GM18499 (cell line): ENCODE results near the gene OPRL1.

Experiments used
- ATAC-seq: cut with Tn5 transposase; IDR thresholded peaks from one replicate; pipeline ENCODE4 v1.9.1; 2021; ENCODE audit warnings: moderate number of reproducible peaks; ENCODE audit not compliant: insufficient read depth, unreplicated experiment

OPRL1 gene

GRCh38 chr20:64137598-64138031 is 57.7 kb downstream of the OPRL1 start:
- ATAC-seq, result no peak

GRCh38 chr20:64138276-64138815 is 58.5 kb downstream of the OPRL1 start:
- no peak for ATAC-seq

DNA sequence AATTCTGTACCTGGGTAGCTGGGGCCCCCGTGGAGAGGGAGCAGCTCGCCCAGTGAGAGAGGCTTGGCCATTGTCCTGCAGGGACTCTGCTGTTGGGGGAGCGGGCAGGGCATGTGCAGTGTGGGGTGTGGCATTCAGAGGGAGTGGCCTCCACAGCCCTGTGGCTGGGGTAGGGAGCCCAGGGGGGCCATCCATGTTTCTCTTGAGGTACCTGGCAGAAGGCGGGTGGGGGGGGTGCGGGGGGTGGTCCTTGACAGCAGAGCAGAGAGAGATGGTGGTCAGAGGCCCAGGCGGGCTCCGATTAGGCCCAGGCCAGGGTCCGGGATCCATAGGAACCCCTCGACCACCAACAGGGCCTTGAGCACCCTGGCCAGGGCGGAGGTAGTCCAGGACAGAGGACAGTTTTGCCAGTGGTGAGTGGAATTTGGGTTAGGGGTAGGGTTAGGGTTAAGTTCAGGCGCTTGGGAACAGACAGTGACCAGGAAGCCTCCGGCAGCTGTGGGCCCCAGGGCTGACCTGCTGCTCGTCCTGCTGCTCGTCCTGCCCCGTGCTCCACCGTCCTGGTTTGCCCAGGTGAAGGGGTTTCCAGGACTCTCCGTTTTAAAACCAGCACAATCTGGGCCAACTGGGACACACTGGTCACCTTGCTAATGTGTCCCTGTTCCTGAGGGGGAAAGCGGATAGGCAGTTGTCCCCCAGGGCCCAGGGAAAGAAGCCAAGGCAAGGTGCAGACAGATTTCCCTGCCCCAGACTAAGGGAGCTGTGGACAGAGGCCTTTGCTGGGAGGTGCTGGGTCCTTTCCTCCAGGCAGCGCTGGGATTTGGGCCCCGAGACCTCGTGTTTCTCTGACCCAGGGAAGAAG is 59.5 kb downstream of the OPRL1 start:
- no peak for ATAC-seq

DNA sequence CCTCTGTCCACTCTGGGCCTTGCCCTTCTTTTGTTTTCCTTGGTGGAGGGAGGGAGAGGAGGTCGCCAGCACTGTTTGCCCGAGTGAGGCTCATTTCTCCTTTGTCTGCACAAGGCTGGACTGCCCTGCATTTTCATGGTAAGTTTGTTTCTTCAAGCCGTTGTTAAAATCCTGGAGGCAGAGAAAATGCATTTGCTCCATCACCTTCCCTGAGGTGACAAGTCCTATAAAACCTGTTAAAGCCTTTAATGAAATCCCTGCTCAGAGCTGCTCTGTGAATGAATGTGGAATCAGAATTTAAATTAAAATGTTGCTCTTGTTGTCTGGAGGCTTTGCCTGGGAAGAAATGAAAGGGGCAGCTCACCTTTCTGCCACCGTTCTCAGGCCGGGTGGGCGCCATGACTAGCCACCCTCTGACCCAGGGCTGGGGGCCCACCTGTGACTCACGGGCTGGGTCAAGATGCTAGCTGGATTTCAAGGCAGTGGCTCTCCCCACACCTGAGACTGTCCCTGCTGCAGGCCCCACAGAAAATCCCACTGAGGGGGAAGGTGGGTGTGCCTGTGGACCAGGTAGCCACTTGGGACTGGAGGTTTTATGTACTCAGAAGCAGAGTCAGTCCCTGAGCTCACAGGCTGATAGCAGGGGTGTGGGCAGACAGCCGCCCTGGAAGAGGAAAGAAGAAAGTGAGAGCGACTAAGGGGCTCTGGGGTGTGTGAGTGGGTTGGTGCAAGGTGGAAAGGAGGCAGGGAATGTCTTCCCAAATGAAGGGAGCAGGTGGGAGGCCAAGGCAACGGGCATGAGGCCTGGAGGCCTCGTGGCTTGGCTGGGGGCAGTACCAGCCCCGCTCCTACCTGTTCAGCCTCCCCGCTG is 60.4 kb downstream of the OPRL1 start:
- ATAC-seq, result no peak

DNA sequence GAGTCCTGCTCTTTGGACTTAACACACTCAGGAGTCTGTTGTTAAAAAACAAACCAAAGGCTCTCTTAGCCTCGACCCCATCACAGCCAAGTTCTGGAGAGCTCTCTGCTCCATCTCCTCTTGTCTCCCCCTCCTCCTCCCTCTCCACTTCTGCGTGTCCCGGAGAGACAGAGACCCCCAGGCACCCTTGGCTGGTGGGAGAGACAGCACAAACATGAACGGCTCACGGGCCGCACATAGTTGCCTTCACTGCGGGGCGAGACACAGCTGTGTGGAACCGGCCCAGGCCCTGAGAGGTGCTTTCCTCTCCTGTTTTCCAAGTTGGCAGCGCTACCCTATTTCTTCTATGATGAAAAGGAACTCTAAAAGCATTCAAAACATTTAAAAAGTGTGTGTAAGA is 61.1 kb downstream of the OPRL1 start:
- ATAC-seq, result no peak

DNA sequence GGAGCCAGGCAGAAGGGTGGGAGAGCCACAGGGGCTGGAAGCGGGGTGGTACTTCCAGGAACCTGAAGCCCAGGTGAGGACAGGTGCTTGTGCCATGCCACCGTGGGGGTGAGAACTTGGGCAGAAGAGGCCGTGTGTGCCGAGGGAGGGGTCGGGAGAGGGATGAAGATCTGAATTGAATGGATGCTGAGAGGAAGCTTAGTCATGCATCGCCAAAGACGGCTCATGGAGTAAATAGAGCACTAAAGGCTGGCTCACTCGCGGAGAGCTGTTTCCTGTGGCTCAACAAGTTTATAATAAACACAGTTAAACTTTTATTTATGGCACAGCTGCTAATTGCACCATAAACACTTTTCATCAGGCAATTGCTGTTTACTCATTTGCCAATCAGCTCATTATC is 62.7 kb downstream of the OPRL1 start:
- ATAC-seq, result no peak

DNA sequence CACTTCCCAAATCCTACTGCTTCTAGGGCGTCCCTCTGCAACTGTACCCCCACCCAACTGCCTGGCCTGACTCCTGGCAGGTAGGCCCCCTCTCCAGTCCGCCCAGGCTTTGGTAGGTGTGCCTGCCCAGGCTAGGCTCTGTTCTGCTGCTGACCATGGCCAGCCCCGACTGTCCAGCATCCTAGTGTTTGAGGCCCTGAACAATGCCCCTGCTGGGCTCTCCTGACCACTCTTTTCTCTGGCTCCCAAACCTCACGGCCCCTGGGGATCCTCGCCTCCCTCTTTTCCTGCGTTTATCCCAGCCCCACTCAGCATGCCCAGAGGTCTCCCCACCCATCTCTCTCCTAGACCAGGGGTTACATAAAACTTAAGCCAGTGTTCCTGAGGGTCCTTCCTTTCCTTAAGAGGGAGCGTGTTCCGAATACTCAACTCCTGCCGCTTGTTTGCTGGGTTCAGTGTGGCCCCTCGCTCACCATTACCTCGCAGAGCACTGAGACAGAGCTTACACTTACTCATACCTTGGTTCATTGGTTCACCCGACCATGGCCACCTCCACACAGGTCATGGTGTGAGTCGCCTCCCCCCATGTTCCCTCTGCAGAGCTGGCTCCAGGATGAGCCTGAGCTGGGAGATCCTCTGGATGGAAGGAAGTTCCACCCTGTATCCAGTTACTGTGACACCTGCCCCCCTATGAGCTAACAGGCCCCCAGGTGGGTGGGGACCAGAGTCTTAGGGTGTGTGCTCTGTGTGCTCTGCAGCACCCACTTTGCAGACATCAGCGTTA is 63.3 kb downstream of the OPRL1 start:
- no peak for ATAC-seq

- ATAC-seq, result no peak
Measured at GRCh38 chr20:64144144-64144912, 64.4 kb downstream of the OPRL1 start.

- ATAC-seq, result no peak
Measured at GRCh38 chr20:64145458-64146300, 65.8 kb downstream of the OPRL1 start.

GRCh38 chr20:64146301-64146935 is 66.5 kb downstream of the OPRL1 start:
- ATAC-seq, result no peak

GRCh38 chr20:64146936-64147477 is 67.1 kb downstream of the OPRL1 start:
- no peak for ATAC-seq

DNA sequence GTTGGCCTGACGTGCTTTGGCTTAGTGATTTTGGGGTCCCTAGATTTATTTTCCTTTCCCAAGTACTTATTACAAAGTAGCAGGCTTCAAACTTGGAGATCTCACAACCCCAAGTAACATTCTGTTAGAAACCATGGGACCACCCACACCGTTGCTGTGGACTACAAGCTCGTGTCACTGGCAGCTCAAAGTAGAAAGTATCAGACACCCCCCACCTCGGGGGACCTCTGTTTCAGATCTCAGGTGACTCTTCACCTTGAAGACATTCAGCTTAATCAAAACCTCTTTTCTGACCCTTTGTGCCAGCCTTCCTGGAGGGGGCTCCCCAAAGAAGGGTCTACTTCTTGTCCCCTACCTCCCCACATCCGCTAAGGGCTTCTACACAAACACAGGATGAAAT is 68.7 kb downstream of the OPRL1 start:
- no peak for ATAC-seq

DNA sequence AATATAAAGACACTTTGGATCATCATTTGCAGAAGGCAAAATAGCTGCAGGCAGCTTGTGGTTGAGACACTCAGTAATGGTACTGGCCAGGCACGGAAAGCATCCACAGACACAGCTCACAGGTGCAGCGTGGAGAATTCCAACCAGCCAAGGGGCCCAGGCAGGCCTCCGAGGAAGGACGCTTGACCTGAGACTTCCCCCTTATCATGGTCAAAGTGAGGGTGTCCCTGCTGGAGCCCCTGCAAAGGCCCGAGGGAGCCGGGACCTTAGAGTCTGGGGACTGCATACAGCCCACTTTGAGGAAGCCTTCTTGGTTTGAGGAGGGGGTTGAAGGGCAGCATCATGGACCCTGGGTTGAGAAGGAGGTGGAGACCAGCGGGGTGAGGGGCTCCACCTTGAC is 69.3 kb downstream of the OPRL1 start:
- ATAC-seq, result no peak

DNA sequence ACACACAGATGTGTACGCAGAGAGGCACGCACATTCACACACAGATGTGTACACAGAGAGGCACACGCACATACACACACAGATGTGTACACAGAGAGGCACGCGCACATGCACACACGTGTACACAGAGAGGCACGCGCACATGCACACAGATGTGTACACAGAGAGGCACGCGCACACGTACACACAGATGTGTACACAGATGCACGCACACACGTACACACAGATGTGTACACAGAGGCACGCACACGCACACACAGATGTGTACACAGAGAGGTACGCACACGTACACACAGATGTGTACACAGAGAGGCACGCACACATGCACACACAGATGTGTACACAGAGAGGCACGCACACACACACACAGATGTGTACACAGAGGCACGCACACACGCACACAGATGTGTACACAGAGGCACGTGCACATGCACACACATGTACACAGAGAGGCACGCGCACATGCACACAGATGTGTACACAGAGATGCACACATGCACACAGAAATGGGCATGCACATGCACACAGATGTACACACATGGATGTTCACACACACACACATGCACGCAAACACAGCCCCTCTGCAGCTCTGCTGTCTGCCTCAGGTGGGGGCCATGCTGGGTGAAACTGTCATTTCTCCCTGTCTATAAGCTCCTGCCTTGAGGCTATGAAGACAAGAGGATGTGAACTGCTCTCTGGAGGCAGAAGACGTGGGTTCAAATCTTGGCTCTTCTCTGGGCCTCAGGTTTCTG is 70.1 kb downstream of the OPRL1 start:
- ATAC-seq, result no peak
